Measurements from ENCODE around the gene DLEC1. TPM values are rescaled to one million over a fixed set of nuclear protein-coding genes. Genes with fewer than 3 reads are reported as not detected.

DLEC1 gene
- total and polyA plus RNA-seq, 9 of the 15 experiments (the other 6 are each of a cell fraction or from before 2014, with no cell fraction given) = 0.07 to 0.08 TPM; not detected in 7

DNA sequence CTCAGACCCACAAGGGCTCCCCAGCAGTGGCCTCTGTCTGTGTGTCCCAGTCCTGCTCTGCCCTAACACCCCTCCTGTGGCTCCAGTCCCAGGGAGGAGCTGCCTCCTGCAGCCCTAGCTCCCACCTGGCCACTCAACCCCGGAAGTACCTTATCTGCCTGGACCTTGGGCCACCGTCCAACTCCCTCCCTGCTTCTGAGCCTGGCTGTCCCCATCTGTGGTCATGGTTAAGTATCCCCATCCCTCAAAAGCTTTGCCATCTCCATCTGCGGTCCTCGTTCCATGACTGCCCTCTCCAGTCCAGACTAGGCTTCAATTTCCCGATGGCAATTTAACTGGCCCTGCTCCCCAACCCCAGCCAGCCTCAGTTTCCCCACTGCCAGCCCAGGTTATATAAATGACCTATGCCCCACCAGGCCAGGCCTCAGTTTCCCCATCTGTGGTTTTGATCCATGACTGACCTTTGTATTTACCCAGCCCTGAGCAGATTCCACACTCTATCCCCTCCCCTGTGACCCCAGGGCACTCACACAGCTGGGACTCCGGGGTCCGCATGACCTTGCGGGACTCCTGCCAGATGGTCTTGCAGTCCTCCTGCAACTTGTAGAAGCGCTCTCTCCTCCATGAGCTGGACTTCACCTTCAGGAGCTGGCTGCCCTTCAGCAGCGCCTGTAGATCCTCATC, 19.2 kb upstream of the DLEC1 start (continued):
- TF ChIP-seq ZSCAN32 (CRISPR knock-in tag; IDR thresholded peaks at IDR 0.05) (no peak), TOE1 (IDR thresholded peaks at IDR 0.05; ENCODE audit: borderline replicate concordance) (no peak), TOE1 (CRISPR knock-in tag; IDR thresholded peaks at IDR 0.05; ENCODE audit: borderline replicate concordance, low read depth) (no peak), RFX7 (CRISPR knock-in tag; IDR thresholded peaks at IDR 0.05) (no peak), PTRF (tag; IDR thresholded peaks at IDR 0.05) (no peak), ZNF586 (CRISPR knock-in tag; conservative IDR thresholded peaks at IDR 0.05) (no peak), DACH1 (IDR thresholded peaks at IDR 0.05; ENCODE audit: partially characterized antibody) (no peak), RCOR1 (IDR thresholded peaks at IDR 0.05; ENCODE audit: borderline replicate concordance in 1 of 2, low read depth in 2 of 2, low read length in 2 of 2) (peak; percentile 80 to 94; a peak in 3 of 4 replicates), MITF (IDR thresholded peaks at IDR 0.05) (no peak), MEF2A (IDR thresholded peaks at IDR 0.05; ENCODE audit: control insufficient read depth, low read depth, low read length) (no peak), ELF1 (tag; IDR thresholded peaks at IDR 0.05) (peak; percentile 77), XRCC3 (IDR thresholded peaks at IDR 0.05) (no peak), U2AF1 (optimal IDR thresholded peaks at IDR 0.05; ENCODE audit: low read depth, low read length) (no peak), DEAF1 (CRISPR knock-in tag; IDR thresholded peaks at IDR 0.05) (no peak), LARP7 (IDR thresholded peaks at IDR 0.05) (peak; percentile 62; the same call in 1 of the 2 replicates), BCOR (IDR thresholded peaks at IDR 0.05) (peak; percentile 49), BCL6 (CRISPR knock-in tag; IDR thresholded peaks at IDR 0.05) (no peak), NFE2 (IDR thresholded peaks at IDR 0.05; ENCODE audit: low read depth) (no peak), BMI1 (IDR thresholded peaks at IDR 0.05; ENCODE audit: low read length) (no peak), FUS (optimal IDR thresholded peaks at IDR 0.05; ENCODE audit: low read depth, low read length) (no peak), RBM14 (IDR thresholded peaks at IDR 0.05; ENCODE audit: borderline replicate concordance, insufficient read depth, low read depth, low read length) (no peak)
- TF ChIP-seq, protein P1, sequence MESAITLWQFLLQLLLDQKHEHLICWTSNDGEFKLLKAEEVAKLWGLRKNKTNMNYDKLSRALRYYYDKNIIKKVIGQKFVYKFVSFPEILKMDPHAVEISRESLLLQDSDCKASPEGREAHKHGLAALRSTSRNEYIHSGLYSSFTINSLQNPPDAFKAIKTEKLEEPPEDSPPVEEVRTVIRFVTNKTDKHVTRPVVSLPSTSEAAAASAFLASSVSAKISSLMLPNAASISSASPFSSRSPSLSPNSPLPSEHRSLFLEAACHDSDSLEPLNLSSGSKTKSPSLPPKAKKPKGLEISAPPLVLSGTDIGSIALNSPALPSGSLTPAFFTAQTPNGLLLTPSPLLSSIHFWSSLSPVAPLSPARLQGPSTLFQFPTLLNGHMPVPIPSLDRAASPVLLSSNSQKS (CRISPR knock-in tag; IDR thresholded peaks at IDR 0.05) = no peak
- TF ChIP-seq, protein P2, sequence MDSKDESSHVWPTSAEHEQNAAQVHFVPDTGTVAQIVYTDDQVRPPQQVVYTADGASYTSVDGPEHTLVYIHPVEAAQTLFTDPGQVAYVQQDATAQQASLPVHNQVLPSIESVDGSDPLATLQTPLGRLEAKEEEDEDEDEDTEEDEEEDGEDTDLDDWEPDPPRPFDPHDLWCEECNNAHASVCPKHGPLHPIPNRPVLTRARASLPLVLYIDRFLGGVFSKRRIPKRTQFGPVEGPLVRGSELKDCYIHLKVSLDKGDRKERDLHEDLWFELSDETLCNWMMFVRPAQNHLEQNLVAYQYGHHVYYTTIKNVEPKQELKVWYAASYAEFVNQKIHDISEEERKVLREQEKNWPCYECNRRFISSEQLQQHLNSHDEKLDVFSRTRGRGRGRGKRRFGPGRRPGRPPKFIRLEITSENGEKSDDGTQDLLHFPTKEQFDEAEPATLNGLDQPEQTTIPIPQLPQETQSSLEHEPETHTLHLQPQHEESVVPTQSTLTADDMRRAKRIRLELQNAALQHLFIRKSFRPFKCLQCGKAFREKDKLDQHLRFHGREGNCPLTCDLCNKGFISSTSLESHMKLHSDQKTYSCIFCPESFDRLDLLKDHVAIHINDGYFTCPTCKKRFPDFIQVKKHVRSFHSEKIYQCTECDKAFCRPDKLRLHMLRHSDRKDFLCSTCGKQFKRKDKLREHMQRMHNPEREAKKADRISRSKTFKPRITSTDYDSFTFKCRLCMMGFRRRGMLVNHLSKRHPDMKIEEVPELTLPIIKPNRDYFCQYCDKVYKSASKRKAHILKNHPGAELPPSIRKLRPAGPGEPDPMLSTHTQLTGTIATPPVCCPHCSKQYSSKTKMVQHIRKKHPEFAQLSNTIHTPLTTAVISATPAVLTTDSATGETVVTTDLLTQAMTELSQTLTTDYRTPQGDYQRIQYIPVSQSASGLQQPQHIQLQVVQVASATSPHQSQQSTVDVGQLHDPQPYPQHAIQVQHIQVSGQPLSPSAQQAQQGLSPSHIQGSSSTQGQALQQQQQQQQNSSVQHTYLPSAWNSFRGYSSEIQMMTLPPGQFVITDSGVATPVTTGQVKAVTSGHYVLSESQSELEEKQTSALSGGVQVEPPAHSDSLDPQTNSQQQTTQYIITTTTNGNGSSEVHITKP (IDR thresholded peaks at IDR 0.05; ENCODE audit: partially characterized antibody) = peak; percentile 44
